Upper lobe of left lung (tissue), 4 donors: ENCODE measurements around the gene ADAM12.

Experiments used
- EP300 ChIP-seq, 4 donors: sonication (generic); formaldehyde crosslinking; IDR thresholded peaks; one replicate each; pipeline ENCODE4 v1.5.1; 2017; ENCODE audit warnings: antibody characterized with exemption in 4 of 4, control low read depth in 2 of 4
- POLR2AphosphoS5 ChIP-seq, 2 donors: sonication (generic); formaldehyde crosslinking; IDR thresholded peaks; one replicate each; pipeline ENCODE4 v1.5.1; 2017; ENCODE audit warnings: antibody characterized with exemption in 2 of 2

DNA sequence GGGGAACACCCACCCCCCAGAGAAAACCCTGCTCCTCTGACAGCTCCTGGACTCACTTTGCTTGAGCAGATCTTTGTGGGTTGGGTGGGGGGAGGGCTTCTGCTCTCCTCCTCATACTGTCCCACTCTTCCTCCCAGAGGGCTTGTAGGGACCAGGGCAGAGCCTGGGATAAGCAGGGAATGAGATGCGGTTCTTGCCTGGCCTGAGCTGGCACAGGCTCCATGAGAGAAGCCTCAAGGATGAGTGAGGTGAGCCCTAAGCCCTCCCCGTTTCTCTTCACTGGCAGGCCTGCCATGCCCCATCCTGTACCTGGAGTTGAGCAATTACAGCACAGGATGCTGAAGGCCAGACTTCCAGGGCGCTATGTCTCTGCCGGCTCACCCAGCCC is 134.7 kb downstream of the ADAM12 start:
- TF ChIP-seq EP300 (IDR thresholded peaks at IDR 0.05) (no peak), POLR2AphosphoS5 (IDR thresholded peaks at IDR 0.05) (no peak)
